Embryonic facial prominence (tissue), 1 donor: ENCODE measurements around the gene UBXN6.

ENCODE experiments used
- DNase-seq: peaks from one replicate; pipeline ENCODE4 v3.0.0-alpha.2; 2016; ENCODE audit errors: extremely low spot score

UBXN6 gene

GRCh38 chr19:4442819-4443146, 14.8 kb downstream of the UBXN6 start:
- DNase-seq, result no peak

GRCh38 chr19:4441994-4442818, 15.4 kb downstream of the UBXN6 start:
- DNase-seq, result no peak

GRCh38 chr19:4439243-4439642, 18.4 kb downstream of the UBXN6 start:
- DNase-seq, result no peak

GRCh38 chr19:4437103-4437502, 20.5 kb downstream of the UBXN6 start:
- DNase-seq, result no peak

GRCh38 chr19:4436231-4436630, 21.4 kb downstream of the UBXN6 start:
- no peak for DNase-seq

GRCh38 chr19:4434391-4434790, 23.2 kb downstream of the UBXN6 start:
- no peak for DNase-seq

GRCh38 chr19:4432918-4433506, 24.6 kb downstream of the UBXN6 start:
- DNase-seq, result no peak

GRCh38 chr19:4431808-4432674, 25.6 kb downstream of the UBXN6 start:
- no peak for DNase-seq

- no peak for DNase-seq
Observed at GRCh38 chr19:4431296-4431695, 26.3 kb downstream of the UBXN6 start.

- no peak for DNase-seq
Observed at GRCh38 chr19:4430760-4431159, 26.8 kb downstream of the UBXN6 start.

GRCh38 chr19:4429771-4430171, 27.8 kb downstream of the UBXN6 start:
- no peak for DNase-seq

GRCh38 chr19:4429256-4429655, 28.3 kb downstream of the UBXN6 start:
- no peak for DNase-seq

GRCh38 chr19:4428326-4428975, 29.1 kb downstream of the UBXN6 start:
- no peak for DNase-seq

GRCh38 chr19:4425537-4425936, 32.1 kb downstream of the UBXN6 start:
- no peak for DNase-seq

GRCh38 chr19:4423416-4424126, 34.0 kb downstream of the UBXN6 start:
- no peak for DNase-seq

- DNase-seq, result no peak
Observed at GRCh38 chr19:4416268-4416667, 41.3 kb downstream of the UBXN6 start.

- no peak for DNase-seq
Observed at GRCh38 chr19:4415352-4415751, 42.2 kb downstream of the UBXN6 start.

GRCh38 chr19:4414800-4415321, 42.7 kb downstream of the UBXN6 start:
- DNase-seq, result no peak

GRCh38 chr19:4414144-4414799, 43.3 kb downstream of the UBXN6 start:
- no peak for DNase-seq

- no peak for DNase-seq
Observed at GRCh38 chr19:4413588-4413987, 44.0 kb downstream of the UBXN6 start.
